T follicular helper cell (primary cell): ENCODE measurements around the gene FTO.
A peak's percentile ranks its signal among the peaks of the same experiment; 100 is the strongest.

ENCODE experiments used
- DNase-seq: peaks from one replicate; pipeline ENCODE4 v3.0.0-alpha.2; 2020; ENCODE audit warnings: low read depth

FTO gene

DNA sequence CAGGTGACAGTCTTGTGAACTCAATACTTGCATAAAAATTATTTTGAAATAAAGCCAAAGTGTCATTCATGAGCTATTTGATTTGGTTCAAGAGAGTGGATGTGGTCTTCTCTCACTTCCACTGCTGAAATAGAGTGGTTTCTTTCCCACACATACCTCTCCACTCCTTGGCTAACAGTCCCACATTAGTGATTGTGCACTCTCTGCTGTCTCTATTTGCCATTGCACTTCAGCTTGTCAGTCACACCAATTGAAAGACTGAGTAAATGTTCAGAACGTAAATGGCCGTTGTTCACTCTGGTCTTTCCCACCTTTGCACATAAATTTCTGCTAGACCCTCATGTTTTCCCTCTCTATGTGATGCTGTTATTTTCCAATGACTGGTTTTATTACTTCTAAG is 197.5 kb downstream of the FTO start:
- DNase-seq: no peak

DNA sequence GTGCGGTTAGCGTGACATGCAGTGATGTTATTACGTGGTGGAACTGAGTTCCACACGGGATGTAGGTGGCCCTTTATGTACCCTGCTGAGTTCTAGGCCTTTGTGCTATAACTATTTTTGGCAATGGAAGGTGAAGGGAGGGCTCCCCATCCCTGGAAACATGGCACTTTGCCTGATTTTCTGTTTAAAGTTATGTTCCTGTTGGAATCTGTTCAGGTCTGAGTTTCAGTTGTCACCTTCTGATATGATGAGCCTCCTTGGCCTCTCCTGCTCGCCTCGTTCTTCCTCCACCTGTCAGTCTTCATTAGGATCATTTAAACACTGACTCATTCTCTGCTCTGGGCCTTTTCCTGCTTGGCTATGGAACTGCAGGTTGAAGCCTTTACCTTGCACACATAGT is 200.6 kb downstream of the FTO start:
- no peak for DNase-seq

DNA sequence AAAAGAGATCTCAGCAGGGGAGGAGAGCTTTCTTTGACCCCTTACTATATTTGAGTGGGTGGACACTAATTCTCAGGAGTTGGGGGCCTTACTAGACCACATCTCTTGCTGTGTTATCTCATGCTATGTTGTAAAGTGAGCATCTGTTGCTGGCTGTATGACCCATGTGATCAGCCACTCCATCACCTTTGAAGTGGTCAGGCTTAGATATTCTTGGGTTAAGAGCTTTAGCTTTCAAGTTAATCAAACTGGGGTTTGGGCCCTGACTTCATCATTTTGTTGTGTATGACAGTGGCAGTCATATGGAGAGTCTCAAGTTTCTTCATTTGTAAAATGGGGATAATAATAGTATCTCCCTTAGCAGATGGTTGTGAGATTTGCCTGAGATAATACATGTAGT is 201.1 kb downstream of the FTO start:
- DNase-seq: no peak

DNA sequence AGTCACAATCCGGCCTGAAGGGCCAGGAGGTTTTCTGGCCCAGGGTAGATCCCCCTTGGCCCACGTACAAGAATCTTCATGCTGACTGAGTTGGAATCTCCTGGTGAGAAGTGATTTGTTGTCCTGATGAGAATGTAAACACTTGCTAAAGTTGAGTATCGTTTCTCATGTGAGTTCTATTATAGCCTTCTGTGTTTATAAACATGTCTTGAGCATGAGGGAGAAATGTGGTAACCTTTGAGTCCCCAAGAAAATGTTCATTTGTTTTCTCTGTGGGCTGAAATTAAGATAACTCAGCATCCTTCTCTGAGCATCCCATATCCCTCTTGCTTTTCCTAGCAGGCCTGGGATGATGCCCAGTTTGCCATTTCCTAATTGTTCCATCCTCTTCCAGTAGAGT is 204.8 kb downstream of the FTO start:
- no peak for DNase-seq

DNA sequence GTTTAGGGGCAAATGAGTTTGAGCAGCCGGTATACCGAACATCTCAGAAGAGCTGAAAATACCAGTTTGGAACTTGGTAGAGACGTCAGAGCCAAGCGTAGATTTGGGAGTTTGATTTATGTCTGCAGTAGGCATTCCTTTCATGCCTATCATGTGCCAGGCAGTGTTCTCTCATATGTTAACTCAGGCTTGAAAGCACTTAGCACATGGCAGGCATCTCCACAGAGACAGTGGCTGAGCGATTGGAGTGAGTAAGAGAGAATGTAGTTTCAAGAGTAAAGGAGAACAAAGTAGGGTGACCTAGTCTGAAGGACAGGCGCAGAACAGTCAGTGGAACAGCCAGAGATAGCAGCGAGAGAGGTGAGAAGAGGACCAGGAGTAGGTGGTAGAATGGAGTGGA is 207.0 kb downstream of the FTO start:
- no peak for DNase-seq

DNA sequence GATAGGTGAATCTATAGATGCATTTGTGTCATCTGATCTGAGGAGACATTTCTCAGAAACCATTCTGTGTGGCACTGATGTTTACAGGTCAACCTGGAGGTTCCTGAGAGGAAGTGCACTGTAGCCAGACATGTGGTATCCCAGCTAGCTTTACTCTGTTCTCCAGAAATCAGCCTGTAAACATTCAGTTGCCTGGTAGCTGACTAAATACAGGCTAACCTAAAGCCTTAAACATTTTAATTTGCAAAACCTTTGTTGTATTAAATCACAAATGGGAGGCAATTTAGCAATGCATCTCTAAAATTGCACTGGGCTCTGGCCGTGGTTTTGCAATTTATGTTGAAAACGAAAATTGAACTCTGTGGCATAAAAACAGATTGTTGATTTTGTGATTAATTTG is 207.6 kb downstream of the FTO start:
- DNase-seq: no peak

DNA sequence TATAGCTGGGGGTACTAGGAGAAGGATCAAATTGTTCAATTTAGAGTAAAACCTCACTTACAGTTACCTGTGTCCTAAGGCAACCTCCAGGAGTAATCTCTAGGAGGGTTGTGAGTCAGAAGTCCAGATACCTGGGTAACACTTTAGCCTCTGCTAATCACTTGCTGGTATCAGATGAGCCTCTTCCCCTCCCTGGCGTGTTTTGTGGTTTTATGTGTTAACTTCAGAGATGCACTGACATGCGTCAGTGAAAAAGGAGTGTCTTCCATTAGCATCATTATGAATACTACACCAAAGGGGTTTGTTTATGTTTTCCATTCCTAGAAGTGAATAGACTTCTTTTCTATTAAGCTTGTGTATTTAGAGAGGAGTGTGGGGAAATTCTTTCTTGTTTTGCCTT is 208.2 kb downstream of the FTO start:
- DNase-seq: peak; percentile 4

DNA sequence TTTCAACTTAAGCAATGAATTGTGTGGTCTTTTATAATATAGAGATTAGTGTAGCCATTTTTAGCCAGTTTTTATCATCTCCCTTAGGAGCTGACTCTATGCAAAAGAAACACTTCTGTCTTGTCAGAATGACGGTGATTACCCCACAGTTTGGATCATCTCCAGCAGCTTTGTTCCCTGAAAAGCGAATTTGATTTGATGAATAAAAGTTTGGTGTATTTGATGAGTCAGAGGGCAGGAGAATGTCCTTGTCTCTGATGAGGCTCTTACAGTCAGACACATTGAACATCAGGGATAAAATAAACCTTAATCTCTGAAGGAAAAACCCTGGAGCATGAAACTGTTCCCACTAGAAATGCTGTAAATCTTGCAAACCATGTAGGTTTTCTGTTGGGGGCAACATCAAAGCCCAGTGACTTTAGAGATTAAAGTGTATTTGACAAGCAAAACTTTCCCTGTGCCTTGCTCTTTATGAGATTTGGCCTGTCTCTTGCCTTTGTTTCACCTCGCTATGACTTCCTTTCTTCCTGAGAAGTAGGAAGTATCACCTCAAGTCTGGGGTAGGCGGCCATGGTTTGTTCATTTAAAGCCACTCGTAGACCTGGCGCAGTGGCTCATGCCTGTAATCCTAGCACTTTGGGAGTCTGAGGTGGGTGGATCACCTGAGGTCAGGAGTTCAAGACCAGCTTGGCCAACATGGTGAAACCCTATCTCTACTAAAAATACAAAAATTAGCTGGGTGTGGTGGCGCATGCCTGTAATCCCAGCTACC is 209.3 kb downstream of the FTO start:
- no peak for DNase-seq

DNA sequence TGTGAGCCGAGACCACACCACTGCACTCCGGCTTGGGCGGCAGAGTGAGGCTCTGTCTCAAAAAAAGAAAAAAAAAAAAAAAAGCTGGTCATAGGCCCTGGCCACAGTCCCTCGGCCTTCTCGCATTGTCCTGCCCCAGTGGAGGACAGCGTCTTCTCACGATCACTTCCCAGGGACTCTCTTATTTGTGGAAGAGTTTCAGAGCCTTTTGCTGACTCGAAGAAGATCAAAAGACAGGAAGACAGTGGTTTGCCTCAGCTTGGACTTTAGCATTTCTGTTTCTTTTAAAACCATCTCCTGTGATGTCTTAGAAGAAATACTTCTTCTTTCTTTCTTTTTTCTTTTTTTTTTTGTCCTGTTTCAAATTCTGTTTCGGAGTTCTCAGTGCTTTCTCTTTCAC is 210.0 kb downstream of the FTO start:
- DNase-seq: no peak

DNA sequence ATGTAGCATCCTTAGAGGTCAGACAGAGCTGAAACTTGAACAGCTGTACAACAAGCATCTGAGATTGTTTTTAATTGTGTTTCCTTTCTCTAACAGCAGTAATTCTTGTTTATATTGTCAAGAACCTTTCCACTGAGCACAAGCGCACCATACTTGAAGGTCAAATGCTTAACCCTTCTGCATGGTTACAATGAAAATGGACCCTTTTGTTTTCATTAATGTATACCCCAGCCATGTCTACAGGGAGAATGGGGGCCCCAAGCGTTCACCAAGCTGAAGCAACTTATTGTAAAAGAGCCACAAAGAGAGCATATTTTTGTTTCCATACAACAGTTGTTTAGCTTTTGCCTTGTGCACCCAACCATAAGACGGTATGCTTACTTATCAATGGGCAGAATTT is 210.8 kb downstream of the FTO start:
- no peak for DNase-seq

DNA sequence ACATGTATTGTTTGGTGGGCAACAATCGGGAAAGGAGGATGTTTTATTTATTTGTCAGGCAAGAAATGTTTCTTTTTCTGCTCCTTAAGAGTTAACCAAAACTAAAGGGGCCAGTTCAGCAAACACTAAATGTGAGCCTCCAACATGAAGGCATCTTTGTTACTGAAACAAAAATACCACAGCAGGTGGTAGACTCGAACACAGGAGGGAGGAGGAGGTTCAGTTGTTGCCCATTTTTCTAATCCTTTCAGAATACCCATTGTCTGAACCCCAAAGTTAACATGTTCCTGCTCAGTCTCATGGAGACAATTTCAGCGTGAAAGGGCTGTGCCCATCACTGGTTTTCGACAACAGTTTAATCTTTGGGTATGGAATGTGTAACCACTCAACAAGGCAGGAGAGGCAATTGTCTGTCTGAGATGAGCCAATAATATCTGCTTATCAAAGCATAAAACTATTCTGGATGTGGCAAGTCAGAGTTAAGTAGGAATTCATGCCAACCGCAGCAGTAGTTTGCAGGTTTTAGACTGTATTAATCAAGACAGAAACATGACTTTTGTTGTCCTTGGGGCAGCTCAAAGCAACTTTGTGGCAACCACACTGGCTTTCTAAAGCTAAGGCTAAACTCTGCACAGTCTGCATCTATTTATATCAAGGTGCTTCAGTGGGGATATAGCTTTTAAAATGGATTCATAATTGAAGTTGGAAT is 211.7 kb downstream of the FTO start:
- DNase-seq: no peak

DNA sequence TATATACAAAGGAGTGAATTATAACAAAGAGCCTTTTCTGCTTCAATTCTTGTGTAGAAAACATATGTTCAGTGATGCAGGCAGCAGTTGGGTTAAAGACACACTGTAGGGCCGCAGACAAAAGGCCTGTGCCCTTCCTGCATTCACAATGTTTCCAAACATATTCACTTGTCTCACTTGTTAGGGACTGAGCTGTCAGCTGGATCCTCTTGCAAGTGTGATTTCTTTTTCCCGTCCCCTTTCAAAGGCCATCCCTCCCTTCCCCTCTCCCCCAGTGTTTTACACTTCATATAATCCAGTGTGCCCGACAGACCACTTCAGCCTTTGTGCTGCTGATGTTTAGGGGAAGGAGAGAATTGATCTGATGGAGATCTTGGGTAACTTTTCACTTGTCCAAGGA is 217.0 kb downstream of the FTO start:
- DNase-seq: no peak

DNA sequence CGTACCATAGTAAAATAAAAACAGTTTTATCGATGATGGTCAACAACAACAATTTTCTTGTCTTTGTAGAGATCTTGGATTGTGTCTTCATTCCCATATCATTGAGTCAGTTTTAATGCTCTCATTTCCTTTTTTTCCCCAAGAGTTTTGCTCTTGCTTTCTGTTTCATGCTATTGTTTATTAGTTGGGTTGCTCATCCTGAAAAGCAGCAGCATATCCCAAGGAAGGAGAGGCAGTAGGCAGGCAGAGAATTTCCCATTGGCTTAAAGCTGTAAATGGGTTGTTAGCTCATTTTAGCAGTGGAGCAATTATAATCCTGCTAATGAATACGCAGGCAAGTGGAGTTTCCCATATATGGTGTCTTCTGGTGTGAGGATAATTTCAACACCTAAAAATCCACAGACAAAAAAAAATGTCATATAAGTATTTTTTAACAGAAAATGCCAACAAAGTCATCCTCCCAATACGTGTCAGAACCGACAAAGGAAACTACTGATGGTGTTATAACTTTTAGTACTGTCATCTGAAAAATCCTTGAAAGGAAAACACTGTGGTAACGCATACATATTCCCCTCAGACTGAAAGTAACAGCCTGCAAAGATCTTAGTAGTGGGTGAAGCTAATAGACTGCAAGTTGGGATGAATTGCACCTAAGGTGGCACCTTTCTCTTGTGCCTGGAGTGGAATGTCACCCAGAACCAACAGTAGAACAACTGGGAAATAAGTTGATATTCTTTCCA is 218.3 kb downstream of the FTO start:
- DNase-seq: no peak

DNA sequence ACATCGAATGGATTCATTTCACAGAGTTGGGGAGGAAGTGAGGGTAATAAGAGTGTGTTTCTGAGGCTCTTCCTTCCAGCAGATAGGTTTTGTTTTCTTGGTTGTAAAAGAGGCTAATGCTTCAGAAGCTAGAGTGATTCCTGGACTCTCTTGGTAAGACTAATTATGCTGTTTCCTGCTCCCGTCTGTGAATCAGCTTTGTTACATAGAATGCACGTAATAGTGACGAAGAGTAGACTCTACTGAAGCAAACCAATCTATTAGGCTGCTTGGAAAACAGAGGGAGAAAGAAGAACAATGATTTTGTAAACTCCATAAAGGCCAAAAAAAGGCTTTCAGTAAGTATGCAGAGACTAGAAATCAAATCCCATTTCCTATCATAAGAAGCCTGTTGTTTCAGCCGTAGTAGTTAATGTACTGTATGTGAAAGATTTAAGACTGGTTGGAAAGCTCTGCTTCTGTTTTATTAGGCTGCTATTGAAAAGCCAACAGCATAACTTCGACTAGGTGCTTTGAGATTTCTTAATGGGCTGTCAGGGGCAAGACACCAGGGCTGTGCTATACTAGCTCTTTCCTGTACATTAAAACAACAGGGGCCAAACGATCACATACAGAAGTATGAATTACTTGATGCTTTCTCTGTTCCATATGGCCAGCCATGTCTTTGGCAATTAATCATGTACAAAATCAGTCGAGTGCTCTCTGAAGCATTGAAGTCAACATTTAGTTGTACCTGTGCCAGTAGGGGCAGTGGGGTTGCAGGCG is 219.0 kb downstream of the FTO start:
- no peak for DNase-seq

DNA sequence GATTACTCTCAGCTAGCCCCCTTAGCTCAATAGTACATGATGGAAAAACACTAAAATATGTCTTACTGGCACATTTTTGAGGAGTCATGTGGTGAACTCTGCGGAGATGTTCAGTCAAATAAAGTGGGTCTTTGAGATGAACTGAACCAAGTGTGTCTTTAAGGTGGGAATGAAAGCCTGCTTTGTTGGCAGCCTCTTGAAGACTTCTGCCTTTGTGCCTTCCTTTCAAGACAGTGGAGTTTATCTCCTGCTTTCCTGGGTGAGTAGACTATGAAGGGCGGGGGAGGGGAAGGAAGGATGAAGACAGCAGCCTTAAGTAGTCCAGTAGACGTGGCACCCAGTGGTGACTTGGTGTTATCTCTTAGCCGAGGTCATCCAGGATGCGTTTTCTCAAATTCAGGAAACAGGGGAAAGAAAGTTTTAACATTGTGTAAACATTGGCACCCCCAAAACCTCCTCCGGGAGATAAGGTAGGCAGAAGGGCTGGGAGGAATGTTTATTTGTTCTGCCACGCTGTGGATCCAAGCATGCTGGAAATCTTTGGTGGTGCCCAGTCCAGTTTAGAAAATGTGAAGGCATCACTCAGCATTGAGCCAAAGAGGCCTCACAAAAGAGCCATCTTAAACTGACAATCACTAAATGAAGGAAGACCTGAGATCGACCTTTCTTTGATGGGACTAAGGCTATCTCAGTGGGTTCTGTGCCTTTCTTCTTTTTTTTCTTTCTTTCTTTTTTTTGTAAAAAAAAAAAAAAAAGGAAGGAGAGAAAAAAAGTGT is 220.6 kb downstream of the FTO start:
- no peak for DNase-seq

DNA sequence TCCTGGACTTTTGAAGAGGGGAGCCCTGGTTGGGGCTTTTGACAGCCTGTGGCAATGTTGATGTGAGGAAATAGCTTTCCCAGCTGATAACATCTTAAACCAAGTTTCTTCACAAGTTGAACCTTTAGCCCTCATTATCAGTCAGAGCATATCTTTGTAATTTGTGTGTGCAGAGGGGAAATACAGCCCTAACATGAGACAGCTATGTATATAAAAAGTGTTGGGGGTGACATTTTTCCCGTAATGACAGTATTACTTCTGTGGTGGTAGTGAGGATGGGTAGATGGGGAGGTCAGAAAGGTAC is 221.1 kb downstream of the FTO start:
- no peak for DNase-seq

DNA sequence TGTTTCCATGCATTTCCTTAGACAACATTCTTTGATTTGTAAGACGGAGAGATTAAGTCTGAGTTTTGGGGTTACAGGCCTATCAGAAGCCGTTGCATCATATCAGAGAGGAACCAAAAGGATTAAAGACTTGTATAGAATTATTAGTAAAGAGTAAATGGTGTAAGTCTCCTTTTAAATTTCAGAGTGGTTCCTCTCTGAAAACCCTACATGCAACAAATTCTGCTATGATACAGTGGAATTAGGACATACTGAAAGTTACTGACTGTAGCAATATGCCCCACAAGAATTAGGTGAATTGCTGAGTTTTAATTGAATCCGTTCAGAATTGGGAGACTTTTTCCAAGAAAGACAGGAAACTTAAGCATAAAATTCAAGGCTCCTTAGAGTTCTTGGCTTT is 221.6 kb downstream of the FTO start:
- DNase-seq: no peak

DNA sequence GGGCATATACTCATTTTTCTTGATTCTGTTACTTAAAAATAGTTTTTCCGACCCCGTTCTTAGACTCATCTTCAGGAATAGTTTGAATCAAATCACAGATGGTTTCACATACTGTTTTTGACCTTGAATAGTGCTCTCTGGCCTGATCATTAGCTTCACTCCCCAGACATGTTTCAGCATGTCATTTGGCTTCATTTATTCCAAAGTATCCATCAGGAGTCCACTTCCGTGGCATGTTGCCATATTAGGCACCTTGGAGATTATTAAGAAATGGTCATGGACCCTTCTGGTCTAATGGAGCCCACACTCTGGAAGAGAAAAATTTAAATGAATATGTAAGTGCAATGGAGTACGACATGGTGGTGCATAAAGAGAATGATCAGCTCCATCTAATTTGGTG is 222.3 kb downstream of the FTO start:
- DNase-seq: no peak

DNA sequence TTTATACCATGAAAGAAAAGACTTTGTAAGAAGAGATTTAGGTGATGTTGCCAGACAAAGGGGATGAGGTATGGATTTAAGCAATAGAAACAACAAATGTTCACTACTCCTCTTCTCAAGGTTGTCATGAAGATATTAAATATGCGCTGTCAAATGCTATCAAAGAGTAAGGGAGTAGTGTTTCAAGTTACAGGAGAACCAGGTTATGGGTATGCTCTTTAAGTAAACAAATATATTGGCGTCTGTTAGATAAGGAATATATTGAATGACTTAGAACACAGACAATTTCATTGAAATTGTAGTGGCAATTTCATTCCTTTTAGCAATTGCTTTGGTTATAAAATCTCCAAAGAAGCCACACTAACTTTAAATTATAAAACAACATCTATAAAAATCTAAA is 229.0 kb downstream of the FTO start:
- no peak for DNase-seq

DNA sequence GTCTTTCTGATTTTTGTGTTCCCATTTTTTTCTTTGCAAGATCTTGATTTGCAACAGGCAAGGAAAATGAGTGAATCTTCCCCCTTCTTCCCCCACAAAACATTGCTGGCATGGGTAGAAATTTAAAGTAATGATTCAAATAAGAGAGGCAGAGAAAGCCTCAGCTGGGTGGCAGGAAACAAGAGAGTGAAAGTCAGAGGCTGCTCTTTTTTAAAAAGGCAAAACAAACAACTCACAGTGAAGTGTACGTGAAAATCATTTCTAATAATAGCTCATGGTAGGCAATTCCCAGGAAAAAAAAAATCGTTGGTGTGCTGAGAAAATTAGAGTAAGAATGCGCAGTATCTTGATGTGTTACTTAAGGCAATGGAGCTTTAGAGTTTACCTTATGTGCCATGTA is 229.5 kb downstream of the FTO start:
- DNase-seq: no peak

DNA sequence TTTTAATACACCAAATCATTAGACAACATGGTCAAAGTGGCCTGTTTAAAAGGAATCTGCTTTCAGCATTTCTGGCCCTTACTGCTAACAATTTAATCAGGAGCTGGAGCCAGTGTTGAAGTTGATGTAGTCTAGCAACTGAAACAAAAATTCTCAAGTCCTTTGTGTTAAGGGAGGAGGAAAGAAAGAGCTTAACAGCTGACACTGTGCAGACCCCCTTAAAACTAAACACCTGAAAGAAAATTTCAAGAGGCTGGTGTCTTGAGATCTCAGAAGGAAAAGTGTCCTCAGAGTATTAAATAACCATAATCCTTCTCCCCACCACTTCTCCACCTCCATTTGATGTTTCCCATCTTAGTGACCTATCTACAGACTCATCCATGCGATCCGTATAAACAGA is 232.1 kb downstream of the FTO start:
- DNase-seq: no peak

DNA sequence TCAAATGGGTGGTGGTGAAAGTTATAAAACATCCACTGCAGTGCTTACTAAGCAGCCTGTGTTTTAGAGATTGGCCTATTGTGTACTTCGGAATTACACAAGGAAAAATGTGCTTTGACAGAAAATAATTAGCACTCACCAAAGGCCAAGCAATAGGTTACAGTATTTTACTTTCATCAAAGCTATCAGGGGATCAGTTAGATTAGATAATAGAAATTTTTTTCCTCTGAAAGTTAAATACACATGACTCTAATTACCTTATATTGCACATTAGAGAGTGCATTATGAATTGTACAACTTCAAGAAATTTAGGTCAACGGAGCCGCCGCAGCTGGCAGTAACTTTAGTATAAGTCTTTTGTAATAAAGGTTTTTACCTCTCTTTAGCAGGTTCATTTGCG is 232.6 kb downstream of the FTO start:
- DNase-seq: no peak
